ENCODE data around the gene ELF5.

The ELF5 gene

GRCh38 chr11:34488855-34489557 is 24.6 kb downstream of the ELF5 start:
- DNase-seq (ENCODE audit: low read depth), result no peak
- no peak overlapping the region for H3K4me3 ChIP-seq (replicated peaks; ENCODE audit: low read depth, low read length)
- no peak for TF ChIP-seq CTCF (IDR thresholded peaks at IDR 0.05; ENCODE audit: low read length, missing control alignments)

- TF ChIP-seq CTCF (IDR thresholded peaks at IDR 0.05; ENCODE audit: low read length, missing control alignments), result no peak
- no peak overlapping the region for H3K4me3 ChIP-seq (replicated peaks; ENCODE audit: low read depth, low read length)
- no peak for DNase-seq (ENCODE audit: low read depth)
Observed at GRCh38 chr11:34487430-34487829, 26.2 kb downstream of the ELF5 start.

- no peak overlapping the region for H3K4me3 ChIP-seq (replicated peaks; ENCODE audit: low read depth, low read length)
- DNase-seq (ENCODE audit: low read depth), result no peak
- no peak for TF ChIP-seq CTCF (IDR thresholded peaks at IDR 0.05; ENCODE audit: low read length, missing control alignments)
Observed at GRCh38 chr11:34483106-34483874, 30.3 kb downstream of the ELF5 start.

- DNase-seq (ENCODE audit: low read depth), result no peak
- no peak overlapping the region for H3K4me3 ChIP-seq (replicated peaks; ENCODE audit: low read depth, low read length)
- TF ChIP-seq CTCF (IDR thresholded peaks at IDR 0.05; ENCODE audit: low read length, missing control alignments), result no peak
Observed at GRCh38 chr11:34481307-34481706, 32.3 kb downstream of the ELF5 start.

- TF ChIP-seq CTCF (IDR thresholded peaks at IDR 0.05; ENCODE audit: low read length, missing control alignments), result no peak
- no peak overlapping the region for H3K4me3 ChIP-seq (replicated peaks; ENCODE audit: low read depth, low read length)
- DNase-seq (ENCODE audit: low read depth), result peak; percentile 4
Observed at GRCh38 chr11:34480314-34480713, 33.3 kb downstream of the ELF5 start.

GRCh38 chr11:34478845-34479663 is 34.5 kb downstream of the ELF5 start:
- DNase-seq (ENCODE audit: low read depth), result no peak
- no peak overlapping the region for H3K4me3 ChIP-seq (replicated peaks; ENCODE audit: low read depth, low read length)
- no peak for TF ChIP-seq CTCF (IDR thresholded peaks at IDR 0.05; ENCODE audit: low read length, missing control alignments)
